ENCODE data around the gene CCDC137.

- no peak for TF ChIP-seq CTCF (IDR thresholded peaks at IDR 0.05; ENCODE audit: low read length)
- TF ChIP-seq EZH2 (IDR thresholded peaks at IDR 0.05; ENCODE audit: borderline replicate concordance, low read length) = no peak
Observed at GRCh38 chr17:81690549-81690948, 24.0 kb downstream of the CCDC137 start.
